K562 (cell line): ENCODE data around the gene KSR2.

ENCODE experiments used
- EP300 ChIP-seq: IDR thresholded peaks from 2 replicates; pipeline ENCODE4 v1.6.1; 2012; ENCODE audit warnings: low read length, improper control_type of control experiment
- NBN ChIP-seq: fragments of 450-650 bp; IDR thresholded peaks from 2 replicates; pipeline ENCODE4 v1.6.1; 2016; ENCODE audit warnings: low read depth, mild to moderate bottlenecking
- ZNF274 ChIP-seq: IDR thresholded peaks from 2 replicates; pipeline ENCODE4 v1.6.1; 2011; ENCODE audit warnings: low read depth, mild to moderate bottlenecking, low read length, moderate library complexity, borderline replicate concordance
- TF ChIP-seq, protein P1 (sequence below), 3 experiments: IDR thresholded peaks in 2 of 3; conservative IDR thresholded peaks in 1 of 3; 2 replicates each; pipeline ENCODE4 v1.5.1; 2011 to 2012; ENCODE audit warnings: low read length in 3 of 3, mild to moderate bottlenecking in 3 of 3, control low read depth in 2 of 3, improper control_type of control experiment in 1 of 3, inconsistent platforms in 1 of 3, low read depth in 1 of 3, mixed read lengths in 1 of 3, moderate library complexity in 1 of 3; ENCODE audit not compliant: insufficient read depth in 2 of 3
- TF ChIP-seq, protein P2 (sequence below), 2 experiments: fragments of 450-650 bp; formaldehyde crosslinking in 1 of 2; IDR thresholded peaks; 2 replicates each; pipeline versions ENCODE4 v1.4.0 to v1.6.1; 2014 to 2020; ENCODE audit warnings: mild to moderate bottlenecking in 2 of 2, borderline replicate concordance in 1 of 2, low read depth in 1 of 2

DNA sequence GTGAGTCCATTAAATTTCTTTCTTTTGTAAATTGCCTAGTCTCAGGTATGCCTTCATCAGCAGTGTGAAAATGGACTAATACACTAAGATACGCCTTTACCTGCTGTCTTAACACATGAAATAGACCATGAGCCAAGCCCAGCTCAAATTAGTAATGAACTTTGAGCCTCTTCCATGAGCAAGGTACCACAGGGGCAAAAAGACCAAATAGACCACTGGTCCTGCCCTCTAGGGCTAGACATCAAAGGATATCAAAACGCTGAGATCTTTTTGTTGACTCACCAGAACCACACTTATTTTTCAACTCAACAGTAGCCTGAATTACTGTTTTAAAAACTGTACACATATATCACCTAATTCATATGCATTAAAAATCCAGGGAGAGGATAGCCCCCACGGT lies 469.9 kb downstream of the KSR2 start:
- TF ChIP-seq, protein P1, sequence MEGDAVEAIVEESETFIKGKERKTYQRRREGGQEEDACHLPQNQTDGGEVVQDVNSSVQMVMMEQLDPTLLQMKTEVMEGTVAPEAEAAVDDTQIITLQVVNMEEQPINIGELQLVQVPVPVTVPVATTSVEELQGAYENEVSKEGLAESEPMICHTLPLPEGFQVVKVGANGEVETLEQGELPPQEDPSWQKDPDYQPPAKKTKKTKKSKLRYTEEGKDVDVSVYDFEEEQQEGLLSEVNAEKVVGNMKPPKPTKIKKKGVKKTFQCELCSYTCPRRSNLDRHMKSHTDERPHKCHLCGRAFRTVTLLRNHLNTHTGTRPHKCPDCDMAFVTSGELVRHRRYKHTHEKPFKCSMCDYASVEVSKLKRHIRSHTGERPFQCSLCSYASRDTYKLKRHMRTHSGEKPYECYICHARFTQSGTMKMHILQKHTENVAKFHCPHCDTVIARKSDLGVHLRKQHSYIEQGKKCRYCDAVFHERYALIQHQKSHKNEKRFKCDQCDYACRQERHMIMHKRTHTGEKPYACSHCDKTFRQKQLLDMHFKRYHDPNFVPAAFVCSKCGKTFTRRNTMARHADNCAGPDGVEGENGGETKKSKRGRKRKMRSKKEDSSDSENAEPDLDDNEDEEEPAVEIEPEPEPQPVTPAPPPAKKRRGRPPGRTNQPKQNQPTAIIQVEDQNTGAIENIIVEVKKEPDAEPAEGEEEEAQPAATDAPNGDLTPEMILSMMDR (IDR thresholded peaks at IDR 0.05 in 2 of 3, conservative IDR thresholded peaks at IDR 0.05 in 1 of 3; ENCODE audit: insufficient read depth in 2 of 3, low read depth in 1 of 3, low read length in 3 of 3), result no peak
- TF ChIP-seq EP300 (no peak), ZNF274 (no peak), NBN (no peak)
- TF ChIP-seq, protein P2, sequence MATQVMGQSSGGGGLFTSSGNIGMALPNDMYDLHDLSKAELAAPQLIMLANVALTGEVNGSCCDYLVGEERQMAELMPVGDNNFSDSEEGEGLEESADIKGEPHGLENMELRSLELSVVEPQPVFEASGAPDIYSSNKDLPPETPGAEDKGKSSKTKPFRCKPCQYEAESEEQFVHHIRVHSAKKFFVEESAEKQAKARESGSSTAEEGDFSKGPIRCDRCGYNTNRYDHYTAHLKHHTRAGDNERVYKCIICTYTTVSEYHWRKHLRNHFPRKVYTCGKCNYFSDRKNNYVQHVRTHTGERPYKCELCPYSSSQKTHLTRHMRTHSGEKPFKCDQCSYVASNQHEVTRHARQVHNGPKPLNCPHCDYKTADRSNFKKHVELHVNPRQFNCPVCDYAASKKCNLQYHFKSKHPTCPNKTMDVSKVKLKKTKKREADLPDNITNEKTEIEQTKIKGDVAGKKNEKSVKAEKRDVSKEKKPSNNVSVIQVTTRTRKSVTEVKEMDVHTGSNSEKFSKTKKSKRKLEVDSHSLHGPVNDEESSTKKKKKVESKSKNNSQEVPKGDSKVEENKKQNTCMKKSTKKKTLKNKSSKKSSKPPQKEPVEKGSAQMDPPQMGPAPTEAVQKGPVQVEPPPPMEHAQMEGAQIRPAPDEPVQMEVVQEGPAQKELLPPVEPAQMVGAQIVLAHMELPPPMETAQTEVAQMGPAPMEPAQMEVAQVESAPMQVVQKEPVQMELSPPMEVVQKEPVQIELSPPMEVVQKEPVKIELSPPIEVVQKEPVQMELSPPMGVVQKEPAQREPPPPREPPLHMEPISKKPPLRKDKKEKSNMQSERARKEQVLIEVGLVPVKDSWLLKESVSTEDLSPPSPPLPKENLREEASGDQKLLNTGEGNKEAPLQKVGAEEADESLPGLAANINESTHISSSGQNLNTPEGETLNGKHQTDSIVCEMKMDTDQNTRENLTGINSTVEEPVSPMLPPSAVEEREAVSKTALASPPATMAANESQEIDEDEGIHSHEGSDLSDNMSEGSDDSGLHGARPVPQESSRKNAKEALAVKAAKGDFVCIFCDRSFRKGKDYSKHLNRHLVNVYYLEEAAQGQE (IDR thresholded peaks at IDR 0.05; ENCODE audit: borderline replicate concordance), result no peak
- TF ChIP-seq, protein P2 (CRISPR knock-in tag; IDR thresholded peaks at IDR 0.05; ENCODE audit: low read depth), result no peak
